ENCODE results near the gene ACP5.
"Not testable (repeated sequence)": the region's sequence is repeated elsewhere in the genome, so short reads cannot be mapped to it uniquely, and the experiment has no call there.

The ACP5 gene

DNA sequence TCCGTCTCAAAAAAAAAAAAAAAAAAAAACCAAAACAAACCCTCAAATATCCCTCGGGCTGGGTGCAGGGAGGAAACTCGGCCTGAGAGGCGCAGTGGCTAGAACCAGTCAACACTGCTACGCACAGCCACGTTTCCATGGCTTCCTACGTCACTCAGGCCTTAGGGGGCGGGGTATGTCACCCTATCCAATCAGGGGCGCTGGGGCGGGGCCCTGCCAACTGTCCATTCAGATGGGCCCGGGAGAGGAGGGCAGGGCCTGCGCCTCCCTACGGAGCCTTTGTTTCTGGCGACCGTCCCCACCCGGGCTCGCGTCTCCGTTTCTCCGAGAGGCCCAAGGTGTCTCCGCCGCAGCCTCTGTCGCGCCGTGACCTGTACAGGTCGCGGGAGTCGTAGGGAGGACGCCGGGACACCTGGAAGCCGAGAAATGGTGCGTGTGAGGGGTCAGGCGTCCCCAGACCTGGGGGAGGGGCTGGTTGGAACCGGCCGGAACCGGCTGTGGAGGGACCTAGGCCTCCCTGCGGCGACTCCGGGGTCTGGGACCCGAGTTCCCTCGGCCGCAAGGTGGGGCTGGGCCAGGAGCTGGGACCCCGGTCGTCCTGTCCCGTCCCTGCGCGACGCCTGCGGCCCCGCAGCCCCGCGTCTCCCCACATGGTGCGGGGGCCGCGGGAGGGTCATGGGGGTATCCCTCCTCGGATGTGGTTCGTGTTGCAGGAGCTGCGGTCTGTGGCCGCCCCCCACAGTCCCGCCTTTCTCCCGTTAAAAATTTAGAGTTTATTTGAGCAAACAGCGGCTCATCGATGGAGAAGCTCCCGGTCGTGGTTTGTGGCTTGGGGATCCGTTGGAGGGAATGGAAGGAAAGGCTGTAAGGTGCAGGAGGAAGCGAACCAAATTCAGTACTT, 20.0 kb upstream of the ACP5 start, which contains the start of gene ZNF627:
TSS of gene ZNF627 (plus strand) at position 282 of the 901 bp plus-strand sequence. CDS start at position 427, 145 bp downstream.
- DNase-seq (ENCODE audit: low read depth in 1 of 2, low spot score in 1 of 2) = peak; percentile 95 to 98
- in situ Hi-C loops (cut with HindIII; ENCODE audit: low pct_unique_long_range_greater_than_20kb, low sequenced_read_pairs) = no loop called here
- no peak for TF ChIP-seq JUND (IDR thresholded peaks at IDR 0.05; ENCODE audit: low read depth)

DNA sequence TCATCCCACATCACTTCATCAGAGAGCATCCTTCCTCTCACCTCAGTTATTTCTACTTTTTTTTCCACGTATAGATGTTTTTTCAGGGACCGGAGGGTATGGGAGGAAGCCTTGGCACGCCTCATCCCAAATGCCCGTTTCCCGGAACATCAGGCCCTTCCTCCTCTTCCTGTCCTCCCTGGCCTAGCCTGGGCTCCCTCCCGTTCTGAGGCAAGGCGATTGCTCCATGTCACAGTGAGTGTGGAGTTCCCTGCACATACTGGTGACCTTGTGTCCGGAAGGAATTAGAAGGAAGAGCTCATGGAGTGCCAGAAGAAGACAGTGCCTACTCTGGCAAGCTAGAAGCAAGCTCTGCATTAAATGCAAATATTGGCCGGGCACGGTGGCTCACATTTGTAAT, 18.7 kb upstream of the ACP5 start:
- DNase-seq (ENCODE audit: low read depth in 1 of 2, low spot score in 1 of 2) = no peak
- TF ChIP-seq JUND (IDR thresholded peaks at IDR 0.05; ENCODE audit: low read depth) = no peak
- in situ Hi-C loops (cut with HindIII; ENCODE audit: low pct_unique_long_range_greater_than_20kb, low sequenced_read_pairs) = no loop called here

DNA sequence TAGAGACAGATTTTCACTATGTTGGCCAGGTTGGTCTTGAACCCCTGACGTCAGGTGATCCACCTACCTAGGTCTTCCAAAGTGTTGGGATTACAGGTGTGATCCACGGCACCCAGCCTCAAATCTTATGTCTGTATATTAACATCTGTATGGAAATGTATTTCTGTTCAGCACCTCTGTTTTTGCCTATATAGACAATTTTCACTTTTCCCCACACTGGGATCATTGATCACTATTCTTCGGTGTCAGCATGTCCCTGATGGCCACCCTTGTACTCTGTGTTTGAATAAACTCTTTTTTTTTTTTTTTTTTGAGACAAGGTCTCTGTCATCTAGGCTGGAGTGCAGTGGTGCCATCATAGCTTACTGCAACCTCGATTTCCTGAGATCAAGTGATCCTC, 16.6 kb upstream of the ACP5 start:
- TF ChIP-seq JUND (IDR thresholded peaks at IDR 0.05; ENCODE audit: low read depth) = no peak
- in situ Hi-C loops (cut with HindIII; ENCODE audit: low pct_unique_long_range_greater_than_20kb, low sequenced_read_pairs) = no loop called here

GRCh38 chr19:11587975-11588631, 10.7 kb upstream of the ACP5 start:
- no peak for TF ChIP-seq JUND (IDR thresholded peaks at IDR 0.05; ENCODE audit: low read depth)
- in situ Hi-C loops (cut with HindIII; ENCODE audit: low pct_unique_long_range_greater_than_20kb, low sequenced_read_pairs) = no loop called here
- DNase-seq (ENCODE audit: low read depth in 1 of 2, low spot score in 1 of 2) = peak in 1 of 2 experiments; percentile 12

More for the DNA sequence above, 16.6 kb upstream of the ACP5 start:
- no peak for DNase-seq (ENCODE audit: low read depth in 1 of 2, low spot score in 1 of 2)

GRCh38 chr19:11587302-11587974, 10.0 kb upstream of the ACP5 start:
- DNase-seq (ENCODE audit: low read depth in 1 of 2, low spot score in 1 of 2) = peak; percentile 38 to 60
- in situ Hi-C loops (cut with HindIII; ENCODE audit: low pct_unique_long_range_greater_than_20kb, low sequenced_read_pairs) = no loop called here
- TF ChIP-seq JUND (IDR thresholded peaks at IDR 0.05; ENCODE audit: low read depth) = no peak

DNA sequence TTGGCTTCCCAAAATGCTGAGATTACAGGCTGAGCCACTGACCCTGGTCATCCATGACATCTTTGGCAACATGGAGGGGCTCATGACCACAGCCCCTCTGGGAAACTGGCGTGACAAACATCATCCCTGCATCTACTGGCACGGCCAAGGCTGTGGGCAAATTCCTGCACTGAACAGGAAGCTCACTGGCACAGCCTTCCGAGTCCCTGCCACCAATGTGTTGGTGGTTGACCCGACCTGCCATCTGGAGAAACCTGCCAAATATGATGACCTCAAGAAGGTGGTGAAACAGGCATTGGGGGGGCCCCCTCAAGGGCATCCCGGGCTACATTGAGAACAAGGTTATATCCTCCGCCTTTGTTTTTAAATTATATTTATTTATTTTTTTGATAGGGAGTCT, 8.9 kb upstream of the ACP5 start:
- in situ Hi-C loops (cut with HindIII; ENCODE audit: low pct_unique_long_range_greater_than_20kb, low sequenced_read_pairs) = no loop called here
- no peak for TF ChIP-seq JUND (IDR thresholded peaks at IDR 0.05; ENCODE audit: low read depth)
- DNase-seq (ENCODE audit: low read depth in 1 of 2, low spot score in 1 of 2) = no peak

GRCh38 chr19:11581740-11582139, 4.3 kb upstream of the ACP5 start:
- no peak for TF ChIP-seq JUND (IDR thresholded peaks at IDR 0.05; ENCODE audit: low read depth)
- in situ Hi-C loops (cut with HindIII; ENCODE audit: low pct_unique_long_range_greater_than_20kb, low sequenced_read_pairs) = no loop called here

GRCh38 chr19:11580116-11580515, 2.7 kb upstream of the ACP5 start:
- in situ Hi-C loops (cut with HindIII; ENCODE audit: low pct_unique_long_range_greater_than_20kb, low sequenced_read_pairs) = no loop called here
- DNase-seq (ENCODE audit: low read depth in 1 of 2, low spot score in 1 of 2) = no peak
- no peak for TF ChIP-seq JUND (IDR thresholded peaks at IDR 0.05; ENCODE audit: low read depth)

More at GRCh38 chr19:11581740-11582139, 4.3 kb upstream of the ACP5 start:
- DNase-seq (ENCODE audit: low read depth in 1 of 2, low spot score in 1 of 2) = no peak

DNA sequence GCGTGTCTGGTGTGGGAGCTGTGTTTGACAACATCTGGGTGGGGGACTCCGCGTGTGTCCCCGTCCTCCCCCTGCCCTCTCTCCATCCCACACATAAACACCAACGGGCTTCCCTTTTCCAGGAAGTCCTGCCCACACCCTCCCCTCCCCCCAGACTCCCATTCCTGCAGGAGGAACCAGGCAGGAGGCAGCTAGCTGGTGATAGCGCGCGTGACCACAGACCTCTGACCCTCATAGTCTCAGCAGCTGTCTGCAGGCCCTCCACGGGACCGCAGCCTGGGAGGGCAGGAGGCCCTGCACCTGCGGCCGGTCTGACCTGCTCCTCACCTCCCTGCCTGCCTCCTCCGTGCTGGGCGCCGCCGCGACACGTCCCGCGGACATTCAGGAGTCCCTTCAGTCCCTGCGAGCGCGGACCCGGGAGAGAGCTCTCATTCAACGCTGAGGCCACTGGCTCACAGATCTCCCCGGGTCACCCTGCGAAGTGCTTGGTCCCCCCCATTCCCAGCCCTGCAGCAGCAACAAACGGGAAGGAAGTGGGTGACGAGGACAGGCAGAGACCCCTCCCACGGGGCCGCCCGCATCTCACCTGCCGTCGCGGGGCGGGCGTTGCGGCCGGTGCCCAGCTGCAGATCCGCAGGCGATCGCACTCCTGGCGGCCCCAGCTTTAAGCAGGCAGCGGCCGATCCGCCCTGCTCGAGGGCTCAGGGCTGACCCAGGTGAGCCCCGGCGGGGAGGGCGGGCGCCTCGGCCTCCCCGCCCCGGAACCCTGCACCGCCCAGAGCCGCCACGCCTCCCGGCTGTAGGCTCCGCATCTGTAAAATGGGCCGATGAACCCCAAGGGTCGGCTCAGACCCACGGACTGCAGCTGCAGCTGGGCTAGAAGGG, 1.1 kb upstream of the ACP5 start:
- TF ChIP-seq JUND (IDR thresholded peaks at IDR 0.05; ENCODE audit: low read depth) = no peak
- in situ Hi-C loops (cut with HindIII; ENCODE audit: low pct_unique_long_range_greater_than_20kb, low sequenced_read_pairs) = no loop called here
- no peak for DNase-seq (ENCODE audit: low read depth in 1 of 2, low spot score in 1 of 2)

DNA sequence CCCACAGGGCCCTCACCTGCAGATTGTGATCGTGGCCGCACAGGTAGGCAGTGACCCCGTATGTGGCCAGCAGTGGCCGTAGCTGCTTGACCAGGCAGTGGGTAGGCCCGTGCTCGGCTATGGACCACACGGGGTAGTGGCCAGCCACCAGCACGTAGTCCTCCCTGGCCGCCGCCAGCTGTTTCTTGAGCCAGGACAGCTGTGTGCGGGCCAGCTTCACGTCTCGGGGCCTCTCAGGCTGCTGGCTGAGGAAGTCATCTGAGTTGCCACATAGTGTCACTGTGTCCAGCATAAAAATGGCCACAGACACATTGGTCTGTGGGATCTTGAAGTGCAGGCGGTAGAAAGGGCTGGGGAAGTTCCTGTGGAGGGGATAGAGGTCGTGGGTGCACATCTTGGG, 1.2 kb downstream of the ACP5 start:
- no peak for TF ChIP-seq JUND (IDR thresholded peaks at IDR 0.05; ENCODE audit: low read depth)
- in situ Hi-C loops (cut with HindIII; ENCODE audit: low pct_unique_long_range_greater_than_20kb, low sequenced_read_pairs) = no loop called here
- DNase-seq (ENCODE audit: low read depth in 1 of 2, low spot score in 1 of 2) = no peak

- no peak for DNase-seq (ENCODE audit: low read depth in 1 of 2, low spot score in 1 of 2)
- TF ChIP-seq JUND (IDR thresholded peaks at IDR 0.05; ENCODE audit: low read depth) = no peak
- in situ Hi-C loops (cut with HindIII; ENCODE audit: low pct_unique_long_range_greater_than_20kb, low sequenced_read_pairs) = no loop called here
These were observed 2.8 kb downstream of the ACP5 start for GRCh38 chr19:11574689-11575088.

GRCh38 chr19:11573763-11574162, 3.7 kb downstream of the ACP5 start:
- DNase-seq (ENCODE audit: low read depth in 1 of 2, low spot score in 1 of 2); in situ Hi-C loops (cut with HindIII; ENCODE audit: low pct_unique_long_range_greater_than_20kb, low sequenced_read_pairs): not testable (repeated sequence)

DNA sequence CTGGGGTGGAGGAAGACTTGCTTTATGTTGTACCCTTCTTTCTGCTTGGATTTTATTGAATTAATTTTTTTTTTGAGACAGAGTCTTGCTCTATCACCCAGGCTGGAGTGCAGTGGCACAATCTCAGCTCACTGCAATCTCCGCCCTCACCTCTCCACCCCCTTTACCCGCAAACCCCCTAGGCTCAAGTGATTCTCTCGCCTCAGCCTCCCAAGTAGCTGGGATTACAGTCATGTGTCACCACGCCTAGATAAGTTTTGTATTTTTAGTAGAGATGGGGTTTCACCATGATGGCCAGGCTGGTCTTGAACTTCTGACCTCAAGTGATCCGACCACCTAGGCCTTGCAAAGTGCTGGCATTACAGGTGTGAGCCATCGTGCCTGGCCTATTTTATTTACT, 4.1 kb downstream of the ACP5 start:
- DNase-seq (ENCODE audit: low read depth in 1 of 2, low spot score in 1 of 2); in situ Hi-C loops (cut with HindIII; ENCODE audit: low pct_unique_long_range_greater_than_20kb, low sequenced_read_pairs): not testable (repeated sequence)

Measured in T47D (cell line).